Measurements from ENCODE around the gene OIT3.

Gene OIT3

GRCh38 chr10:72855790-72856189 is 37.7 kb upstream of the OIT3 start:
- TF ChIP-seq ZFX (IDR thresholded peaks at IDR 0.05; ENCODE audit: borderline replicate concordance) = no peak
- TF ChIP-seq CTCF (IDR thresholded peaks at IDR 0.05) = no peak
- H3K27ac ChIP-seq = no peak overlapping the region

- no peak overlapping the region for H3K27ac ChIP-seq
- TF ChIP-seq ZFX (IDR thresholded peaks at IDR 0.05; ENCODE audit: borderline replicate concordance) = no peak
- TF ChIP-seq CTCF (IDR thresholded peaks at IDR 0.05) = no peak
Observed at GRCh38 chr10:72858067-72858466, 35.5 kb upstream of the OIT3 start.

- no peak overlapping the region for H3K27ac ChIP-seq
- TF ChIP-seq ZFX (IDR thresholded peaks at IDR 0.05; ENCODE audit: borderline replicate concordance) = no peak
- TF ChIP-seq CTCF (IDR thresholded peaks at IDR 0.05) = no peak
Observed at GRCh38 chr10:72862957-72863356, 30.6 kb upstream of the OIT3 start.

- H3K27ac ChIP-seq = no peak overlapping the region
- TF ChIP-seq ZFX (IDR thresholded peaks at IDR 0.05; ENCODE audit: borderline replicate concordance) (no peak), CTCF (IDR thresholded peaks at IDR 0.05) (peak; percentile 83)
Observed at GRCh38 chr10:72875250-72876055, 18.1 kb upstream of the OIT3 start.

GRCh38 chr10:72879245-72879644 is 14.3 kb upstream of the OIT3 start:
- no peak overlapping the region for H3K27ac ChIP-seq
- no peak for TF ChIP-seq ZFX (IDR thresholded peaks at IDR 0.05; ENCODE audit: borderline replicate concordance)
- TF ChIP-seq CTCF (IDR thresholded peaks at IDR 0.05) = no peak

- TF ChIP-seq CTCF (IDR thresholded peaks at IDR 0.05) (no peak), ZFX (IDR thresholded peaks at IDR 0.05; ENCODE audit: borderline replicate concordance) (no peak)
- no peak overlapping the region for H3K27ac ChIP-seq
Observed at GRCh38 chr10:72881291-72881690, 12.2 kb upstream of the OIT3 start.

GRCh38 chr10:72883861-72884260 is 9.7 kb upstream of the OIT3 start:
- TF ChIP-seq CTCF (IDR thresholded peaks at IDR 0.05) (no peak), ZFX (IDR thresholded peaks at IDR 0.05; ENCODE audit: borderline replicate concordance) (no peak)
- H3K27ac ChIP-seq = no peak overlapping the region

Data from 22Rv1 (cell line).